Left lung (tissue), 14 donors: ENCODE data around the gene RAB4B. TPM values are rescaled to one million over a fixed set of nuclear protein-coding genes. Genes with fewer than 3 reads are reported as not detected.
"Not testable (repeated sequence)": the region's sequence is repeated elsewhere in the genome, so short reads cannot be mapped to it uniquely, and the experiment has no call there.

Experiments
- ATAC-seq: fragments of 200-7000 bp; cut with Tn5 transposase; one replicate; pipeline ENCODE4 v1.9.1; 2020; ENCODE audit warnings: moderate library complexity
- DNase-seq, 4 donors: peaks; one replicate each; pipeline ENCODE4 v3.0.0-alpha.2; 2013 to 2020
- H3K27ac ChIP-seq, 2 donors: fragments of 200-600 bp; sonication (generic) in 1 of 2; one replicate each; pipeline versions ENCODE4 v1.5.0 to v1.8.0; 2020 to 2021
- H3K27me3 ChIP-seq, 2 donors: fragments of 200-600 bp; sonication (generic) in 1 of 2; one replicate each; pipeline versions ENCODE4 v1.5.0 to v1.8.0; 2020 to 2021
- H3K36me3 ChIP-seq, 2 donors: fragments of 200-600 bp; sonication (generic) in 1 of 2; one replicate each; pipeline versions ENCODE4 v1.5.0 to v1.8.0; 2020 to 2021
- H3K4me1 ChIP-seq, 2 donors: fragments of 200-600 bp; one replicate each; pipeline ENCODE4 v1.8.0; 2021
- H3K4me3 ChIP-seq, 2 donors: fragments of 200-600 bp; sonication (generic) in 1 of 2; one replicate each; pipeline versions ENCODE4 v1.5.0 to v1.8.0; 2020 to 2021; ENCODE audit warnings: mild to moderate bottlenecking in 1 of 2
- H3K9me3 ChIP-seq, 2 donors: fragments of 200-600 bp; sonication (generic) in 1 of 2; one replicate each; pipeline versions ENCODE4 v1.5.0 to v1.8.0; 2020 to 2021
- CTCF ChIP-seq, 2 donors: fragments of 200-600 bp; sonication (generic) in 1 of 2; IDR thresholded peaks; one replicate each; pipeline versions ENCODE4 v1.5.0 to v1.8.0; 2021; ENCODE audit warnings: antibody characterized with exemption in 2 of 2
- intact Hi-C, 2 donors: fragments of 100-400 bp; cut with DNase I; formaldehyde crosslinking; loops; one replicate each; pipeline versions ENCODE4 v1.11.2 to v1.14.2; 2022
- long read RNA-seq, 12 donors: library from polyadenylated mRNA in 2 of 12; unstranded in 2 of 12; transcript quantifications; one replicate each; pipeline ENCODE4 v2.0.0 and lab custom pipeline, GENCODE V29; 2019 to 2026
- polyA plus RNA-seq, 6 donors: library from polyadenylated mRNA; unstranded; fragments of 120-200 nt; gene quantifications; one replicate each; pipeline ENCODE4 v1.2.1, GENCODE V29; 2013; ENCODE audit not compliant: insufficient read length in 6 of 6
- total RNA-seq, 2 donors: library from RNA; stranded (reverse); fragmentation: NEBNext Ultra II Directional; extraction: Animal tissue kit (Norgen Biotek cat#: 25700); gene quantifications; one replicate each; pipeline ENCODE4 v1.2.1, GENCODE V29; 2021
- donor health status: DM: no; HTN: yes; CAD: no.
- donor health status: DM: no; HTN: no; CAD: no.

RAB4B gene, protein sequence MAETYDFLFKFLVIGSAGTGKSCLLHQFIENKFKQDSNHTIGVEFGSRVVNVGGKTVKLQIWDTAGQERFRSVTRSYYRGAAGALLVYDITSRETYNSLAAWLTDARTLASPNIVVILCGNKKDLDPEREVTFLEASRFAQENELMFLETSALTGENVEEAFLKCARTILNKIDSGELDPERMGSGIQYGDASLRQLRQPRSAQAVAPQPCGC
- 10 to 100 TPM; 42.6 to 50.4 TPM for total RNA-seq
- 10 to 100 TPM; 11.1 to 18.1 (median 12.8) TPM for polyA plus RNA-seq
- long read RNA-seq, donor 1, transcript RAB4B-201 (8 exons, 1,133 nt): major isoform, 9 of 16 reads
- long read RNA-seq, donor 1, transcript RAB4B-205 (3 exons, 1,728 nt): minor isoform, 7 of 16 reads
- long read RNA-seq, donor 1, partial matches to known transcripts: 0 of 16 reads
- long read RNA-seq, donor 1, other reads (novel, unspliced or antisense): 0 of 16 reads
- long read RNA-seq, donor 2, partial matches to known transcripts: 0 of 6 reads
- long read RNA-seq, donor 2, other reads (novel, unspliced or antisense): 0 of 6 reads
- long read RNA-seq, donor 3, transcript RAB4B-201 (8 exons, 1,133 nt): major isoform, 7 of 10 reads
- long read RNA-seq, donor 3, partial matches to known transcripts: 0 of 10 reads
- long read RNA-seq, donor 3, other reads (novel, unspliced or antisense): 0 of 10 reads
- long read RNA-seq, donor 4, transcript RAB4B-201 (8 exons, 1,133 nt): major isoform, 26 of 37 reads
- long read RNA-seq, donor 4, partial matches to known transcripts: 1 of 37 reads
- long read RNA-seq, donor 4, other reads (novel, unspliced or antisense): 7 of 37 reads
- long read RNA-seq, donor 5, transcript RAB4B-201 (8 exons, 1,133 nt): major isoform, 10 of 14 reads
- long read RNA-seq, donor 5, partial matches to known transcripts: 0 of 14 reads
- long read RNA-seq, donor 5, other reads (novel, unspliced or antisense): 0 of 14 reads
- long read RNA-seq, donor 6, transcript RAB4B-201 (8 exons, 1,133 nt): major isoform, 5 of 8 reads
- long read RNA-seq, donor 6, partial matches to known transcripts: 0 of 8 reads
- long read RNA-seq, donor 6, other reads (novel, unspliced or antisense): 0 of 8 reads
- long read RNA-seq, donor 7, transcript RAB4B-205 (3 exons, 1,728 nt): major isoform, 6 of 7 reads
- long read RNA-seq, donor 7, partial matches to known transcripts: 0 of 7 reads
- long read RNA-seq, donor 7, other reads (novel, unspliced or antisense): 0 of 7 reads
- long read RNA-seq, donor 8, transcript RAB4B-201 (8 exons, 1,133 nt): major isoform, 10 of 15 reads
- long read RNA-seq, donor 8, partial matches to known transcripts: 0 of 15 reads
- long read RNA-seq, donor 8, other reads (novel, unspliced or antisense): 0 of 15 reads
- long read RNA-seq, donor 9: 0 reads
- long read RNA-seq, donor 10, transcript RAB4B-201 (8 exons, 1,133 nt): major isoform, 22 of 26 reads
- long read RNA-seq, donor 10, partial matches to known transcripts: 1 of 26 reads
- long read RNA-seq, donor 10, other reads (novel, unspliced or antisense): 2 of 26 reads
- long read RNA-seq, donor 11: 0 reads
- long read RNA-seq, donor 12, transcript RAB4B-201 (8 exons, 1,133 nt): major isoform, 5 of 8 reads
- long read RNA-seq, donor 12, partial matches to known transcripts: 0 of 8 reads
- long read RNA-seq, donor 12, other reads (novel, unspliced or antisense): 0 of 8 reads

GRCh38 chr19:40777937-40778705 is at the start of gene RAB4B:
Gene RAB4B (plus strand): TSS chr19:40778247. CDS start chr19:40778376, 129 bp downstream.
- H3K27ac ChIP-seq: peak within 1 kb of the TSS; percentile 96 to 98
- TF ChIP-seq CTCF (IDR thresholded peaks at IDR 0.05): no peak
- DNase-seq (peak; percentile 99 to 100 (median 100)), ATAC-seq (peak; percentile 93)
- H3K36me3 ChIP-seq: peaks cover 0 to 9% of the 10 kb centered on the region in 2 donors
- H3K27me3 ChIP-seq: no peaks in the 10 kb centered on the region
- H3K9me3 ChIP-seq: no peaks in the 10 kb centered on the region
- intact Hi-C loops: no loop called here
- peak within 1 kb of the TSS; percentile 59 to 74 for H3K4me3 ChIP-seq
- H3K4me1 ChIP-seq: peaks cover 7 to 22% of the 10 kb centered on the region in 2 donors

- H3K27me3 ChIP-seq, H3K27ac ChIP-seq, DNase-seq, H3K4me3 ChIP-seq, H3K4me1 ChIP-seq, ATAC-seq, H3K9me3 ChIP-seq, intact Hi-C loops: not testable (repeated sequence)
- peaks cover 0 to 100% of the 10 kb centered on the region in 2 donors for H3K36me3 ChIP-seq
Measured at GRCh38 chr19:40730065-40730464, 48.0 kb upstream of the RAB4B start.

DNA sequence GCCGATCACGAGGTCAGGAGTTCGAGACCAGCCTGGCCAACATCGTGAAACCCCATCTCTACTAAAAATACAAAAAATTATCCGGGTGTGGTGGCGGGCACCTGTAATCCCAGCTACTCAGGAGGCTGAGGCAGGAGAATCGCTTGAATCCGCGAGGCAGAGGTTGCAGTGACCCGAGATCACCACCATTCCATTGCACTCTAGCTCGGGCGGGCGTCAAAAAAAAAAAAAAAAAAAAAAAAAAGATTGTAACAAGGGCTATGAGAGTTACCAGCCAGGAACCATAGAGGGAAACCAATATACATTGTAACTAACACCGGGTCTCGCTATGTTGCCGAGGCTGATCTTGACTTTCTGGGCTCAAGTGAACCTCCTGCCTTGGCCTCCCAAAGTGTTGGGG is 45.7 kb upstream of the RAB4B start:
- H3K27ac ChIP-seq, H3K4me3 ChIP-seq, H3K27me3 ChIP-seq, H3K9me3 ChIP-seq, H3K4me1 ChIP-seq, DNase-seq, intact Hi-C loops, ATAC-seq: not testable (repeated sequence)
- peaks cover 0 to 100% of the 10 kb centered on the region in 2 donors for H3K36me3 ChIP-seq

DNA sequence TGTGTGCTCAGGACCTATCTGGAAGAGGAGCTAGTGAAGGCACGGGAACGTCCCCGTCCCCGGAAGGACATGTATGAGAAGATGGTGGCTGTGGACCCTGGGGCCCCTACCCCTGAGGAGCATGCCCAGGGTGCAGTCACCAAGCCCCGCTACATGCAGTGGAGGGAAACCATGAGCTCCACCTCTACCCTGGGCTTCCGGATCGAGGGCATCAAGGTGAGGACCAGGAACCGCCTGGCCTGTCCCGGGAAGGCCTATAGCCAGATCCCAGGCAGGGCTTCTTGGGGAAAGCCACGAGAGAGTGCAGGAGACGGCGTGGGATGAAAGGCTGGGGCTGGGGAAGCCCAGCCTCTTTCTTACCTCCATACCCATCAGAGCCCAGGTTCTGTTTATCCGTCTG is 44.9 kb upstream of the RAB4B start:
- DNase-seq (no peak), ATAC-seq (no peak)
- TF ChIP-seq CTCF (IDR thresholded peaks at IDR 0.05): no peak
- Histone ChIP-seq H3K4me1 (no peaks in the 10 kb centered on the region), H3K9me3 (no peaks in the 10 kb centered on the region), H3K4me3 (no peak overlapping the region), H3K27me3 (no peaks in the 10 kb centered on the region), H3K27ac (no peak overlapping the region), H3K36me3 (peaks cover 0 to 100% of the 10 kb centered on the region in 2 donors)
- intact Hi-C loops: no loop called here

GRCh38 chr19:40735013-40735771 is 42.9 kb upstream of the RAB4B start:
- Histone ChIP-seq H3K27ac (peak overlapping the region in 1 of 2 donors; percentile 19), H3K4me3 (no peak overlapping the region), H3K36me3 (peaks cover 0 to 100% of the 10 kb centered on the region in 2 donors), H3K4me1 (no peaks in the 10 kb centered on the region), H3K9me3 (no peaks in the 10 kb centered on the region), H3K27me3 (no peaks in the 10 kb centered on the region)
- DNase-seq (no peak), ATAC-seq (peak; percentile 69)
- intact Hi-C loops: no loop called here
- TF ChIP-seq CTCF (IDR thresholded peaks at IDR 0.05): no peak
